ENCODE results near the gene NECAB3. TPM values are rescaled to one million over a fixed set of nuclear protein-coding genes. Genes with fewer than 3 reads are reported as not detected.
A peak's percentile ranks its signal among the peaks of the same experiment; 100 is the strongest.

The NECAB3 gene
- total and polyA plus RNA-seq, 2 of the 13 experiments (the other 11 are each of a cell fraction or from before 2014, with no cell fraction given), result 61.5 to 65.5 TPM

DNA sequence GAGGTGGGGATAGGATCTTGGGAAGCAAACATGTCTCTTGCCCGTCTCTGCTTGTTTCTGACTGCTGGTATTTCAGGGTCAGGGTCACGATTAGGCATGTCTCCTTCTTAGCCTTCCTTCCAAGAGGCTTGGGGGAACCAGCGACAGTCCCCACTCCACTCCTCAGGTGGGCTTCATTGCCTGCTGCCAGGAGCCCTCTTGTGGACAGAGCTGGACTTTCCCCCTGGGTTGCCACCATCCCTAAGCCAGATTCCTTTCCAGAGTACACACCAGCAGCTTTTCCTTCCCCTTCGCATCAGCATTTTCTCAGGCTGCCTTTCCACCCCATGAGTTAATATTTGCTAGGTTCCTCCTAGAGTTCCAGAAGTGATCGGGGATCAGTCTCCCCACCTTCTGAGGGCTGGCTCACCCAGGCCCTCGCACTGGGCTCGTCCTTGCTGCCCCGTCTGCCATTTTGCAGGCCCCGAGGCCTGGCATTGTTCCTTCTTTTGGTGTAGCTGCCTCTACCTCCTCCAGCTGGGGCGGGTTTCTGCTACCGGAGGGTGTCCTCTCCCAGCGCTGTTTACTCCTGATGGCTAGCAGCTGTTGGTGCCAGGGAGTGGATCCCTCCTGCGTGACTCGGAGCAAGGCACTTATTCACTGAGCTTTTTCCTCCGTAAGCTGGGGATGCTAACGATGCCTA, 20.9 kb downstream of the NECAB3 start (continued):
- TF ChIP-seq NR1H2 (CRISPR knock-in tag; IDR thresholded peaks at IDR 0.05; ENCODE audit: borderline replicate concordance, low read depth) (no peak), ETV5 (CRISPR knock-in tag; IDR thresholded peaks at IDR 0.05; ENCODE audit: borderline replicate concordance) (0 out of 2 replicates have a peak, but pooled peaks have one; percentile 15), HMGA1 (CRISPR knock-in tag; conservative IDR thresholded peaks at IDR 0.05) (no peak), PCBP2 (optimal IDR thresholded peaks at IDR 0.05; ENCODE audit: low read depth, low read length, poor library complexity, severe bottlenecking) (no peak), ZNF776 (CRISPR knock-in tag; IDR thresholded peaks at IDR 0.05) (peak; percentile 57; the same call in 1 of the 2 replicates), JUNB (CRISPR knock-in tag; IDR thresholded peaks at IDR 0.05; ENCODE audit: borderline replicate concordance) (no peak), GPN1 (CRISPR knock-in tag; IDR thresholded peaks at IDR 0.05; ENCODE audit: borderline replicate concordance) (no peak; the same call in 1 of the 2 replicates), TBL1XR1 (IDR thresholded peaks at IDR 0.05; ENCODE audit: borderline replicate concordance, low read length, partially characterized antibody) (no peak), SKI (IDR thresholded peaks at IDR 0.05; ENCODE audit: partially characterized antibody) (no peak), MIER3 (CRISPR knock-in tag; IDR thresholded peaks at IDR 0.05; ENCODE audit: borderline replicate concordance) (no peak), GTF3A (CRISPR knock-in tag; conservative IDR thresholded peaks at IDR 0.05) (no peak), ZNF780A (CRISPR knock-in tag; IDR thresholded peaks at IDR 0.05) (no peak), ZNF678 (CRISPR knock-in tag; IDR thresholded peaks at IDR 0.05) (no peak), JUND (CRISPR knock-in tag; IDR thresholded peaks at IDR 0.05) (no peak), HOXA5 (CRISPR knock-in tag; IDR thresholded peaks at IDR 0.05) (no peak), FOXP1 (IDR thresholded peaks at IDR 0.05) (no peak), FOXP1 (CRISPR knock-in tag; IDR thresholded peaks at IDR 0.05) (no peak), ZNF883 (CRISPR knock-in tag; IDR thresholded peaks at IDR 0.05; ENCODE audit: not compliant biosample characterization) (peak; percentile 70), MTF1 (CRISPR knock-in tag; IDR thresholded peaks at IDR 0.05) (no peak), AKAP8 (CRISPR knock-in tag; IDR thresholded peaks at IDR 0.05) (peak; percentile 92), NFE2 (CRISPR knock-in tag; IDR thresholded peaks at IDR 0.05) (no peak), RCOR2 (CRISPR knock-in tag; IDR thresholded peaks at IDR 0.05) (no peak), GATAD2A (CRISPR knock-in tag; IDR thresholded peaks at IDR 0.05) (peak; percentile 59; the same call in 1 of the 2 replicates)
- TF ChIP-seq, protein P1, sequence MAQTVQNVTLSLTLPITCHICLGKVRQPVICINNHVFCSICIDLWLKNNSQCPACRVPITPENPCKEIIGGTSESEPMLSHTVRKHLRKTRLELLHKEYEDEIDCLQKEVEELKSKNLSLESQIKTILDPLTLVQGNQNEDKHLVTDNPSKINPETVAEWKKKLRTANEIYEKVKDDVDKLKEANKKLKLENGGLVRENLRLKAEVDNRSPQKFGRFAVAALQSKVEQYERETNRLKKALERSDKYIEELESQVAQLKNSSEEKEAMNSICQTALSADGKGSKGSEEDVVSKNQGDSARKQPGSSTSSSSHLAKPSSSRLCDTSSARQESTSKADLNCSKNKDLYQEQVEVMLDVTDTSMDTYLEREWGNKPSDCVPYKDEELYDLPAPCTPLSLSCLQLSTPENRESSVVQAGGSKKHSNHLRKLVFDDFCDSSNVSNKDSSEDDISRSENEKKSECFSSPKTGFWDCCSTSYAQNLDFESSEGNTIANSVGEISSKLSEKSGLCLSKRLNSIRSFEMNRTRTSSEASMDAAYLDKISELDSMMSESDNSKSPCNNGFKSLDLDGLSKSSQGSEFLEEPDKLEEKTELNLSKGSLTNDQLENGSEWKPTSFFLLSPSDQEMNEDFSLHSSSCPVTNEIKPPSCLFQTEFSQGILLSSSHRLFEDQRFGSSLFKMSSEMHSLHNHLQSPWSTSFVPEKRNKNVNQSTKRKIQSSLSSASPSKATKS (CRISPR knock-in tag; IDR thresholded peaks at IDR 0.05), result no peak
- TF ChIP-seq, protein P2, sequence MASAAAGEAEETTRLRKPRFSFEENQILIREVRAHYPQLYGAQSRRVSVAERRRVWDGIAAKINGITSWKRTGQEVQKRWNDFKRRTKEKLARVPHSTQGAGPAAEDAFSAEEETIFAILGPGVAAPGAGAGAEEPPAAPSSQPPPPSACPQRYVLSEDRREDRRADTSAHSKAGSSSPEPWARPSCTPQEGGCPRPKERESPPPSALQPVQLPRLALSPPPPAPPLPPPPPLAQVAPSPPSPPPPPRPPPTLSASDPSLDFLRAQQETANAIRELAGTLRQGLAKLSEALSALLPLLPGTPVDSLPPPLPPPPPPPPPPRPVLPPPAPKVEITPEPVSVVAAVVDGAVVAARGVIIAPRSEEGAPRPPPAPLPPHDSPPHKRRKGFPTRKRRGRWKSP (CRISPR knock-in tag; IDR thresholded peaks at IDR 0.05), result no peak; the same call in 1 of the 2 replicates
- TF ChIP-seq, protein P3, sequence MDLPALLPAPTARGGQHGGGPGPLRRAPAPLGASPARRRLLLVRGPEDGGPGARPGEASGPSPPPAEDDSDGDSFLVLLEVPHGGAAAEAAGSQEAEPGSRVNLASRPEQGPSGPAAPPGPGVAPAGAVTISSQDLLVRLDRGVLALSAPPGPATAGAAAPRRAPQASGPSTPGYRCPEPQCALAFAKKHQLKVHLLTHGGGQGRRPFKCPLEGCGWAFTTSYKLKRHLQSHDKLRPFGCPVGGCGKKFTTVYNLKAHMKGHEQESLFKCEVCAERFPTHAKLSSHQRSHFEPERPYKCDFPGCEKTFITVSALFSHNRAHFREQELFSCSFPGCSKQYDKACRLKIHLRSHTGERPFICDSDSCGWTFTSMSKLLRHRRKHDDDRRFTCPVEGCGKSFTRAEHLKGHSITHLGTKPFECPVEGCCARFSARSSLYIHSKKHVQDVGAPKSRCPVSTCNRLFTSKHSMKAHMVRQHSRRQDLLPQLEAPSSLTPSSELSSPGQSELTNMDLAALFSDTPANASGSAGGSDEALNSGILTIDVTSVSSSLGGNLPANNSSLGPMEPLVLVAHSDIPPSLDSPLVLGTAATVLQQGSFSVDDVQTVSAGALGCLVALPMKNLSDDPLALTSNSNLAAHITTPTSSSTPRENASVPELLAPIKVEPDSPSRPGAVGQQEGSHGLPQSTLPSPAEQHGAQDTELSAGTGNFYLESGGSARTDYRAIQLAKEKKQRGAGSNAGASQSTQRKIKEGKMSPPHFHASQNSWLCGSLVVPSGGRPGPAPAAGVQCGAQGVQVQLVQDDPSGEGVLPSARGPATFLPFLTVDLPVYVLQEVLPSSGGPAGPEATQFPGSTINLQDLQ (CRISPR knock-in tag; IDR thresholded peaks at IDR 0.05), result no peak
